Activated naive CD8-positive, alpha-beta T cell treated with anti-CD3 and anti-CD28 coated beads, Interleukin-2, amount 10 ng/mL, durations not matched to agents 7 days and 5 days (primary cell): ENCODE measurements around the gene PERM1. TPM values are rescaled to one million over a fixed set of nuclear protein-coding genes. Genes with fewer than 3 reads are reported as not detected.

Source experiments
- ATAC-seq: fragments of 150-1000 bp; cut with Tn5 transposase; one replicate; pipeline ENCODE4 v1.10.0; 2021; ENCODE audit warnings: low read depth, moderate library complexity
- POLR2A ChIA-PET: fragments of 350-600 bp; sonication (Branson Sonifier 250); formaldehyde crosslinking; loops from one replicate; lab custom pipeline; 2021; ENCODE audit warnings: antibody characterized with exemption; lab: Charles Lee
- DNase-seq: peaks from one replicate; pipeline ENCODE4 v3.0.0; 2021
- H3K27ac Mint-ChIP-seq: one replicate; pipeline ENCODE4 v1.8.0; 2022; ENCODE audit warnings: mild to moderate bottlenecking, mixed read lengths
- H3K27me3 Mint-ChIP-seq: one replicate; pipeline ENCODE4 v1.8.0; 2022; ENCODE audit warnings: mild to moderate bottlenecking, moderate library complexity, mixed read lengths
- H3K36me3 Mint-ChIP-seq: one replicate; pipeline ENCODE4 v1.8.0; 2021; ENCODE audit warnings: mild to moderate bottlenecking, mixed read lengths
- H3K4me1 Mint-ChIP-seq: one replicate; pipeline ENCODE4 v1.8.0; 2021; ENCODE audit warnings: mixed read lengths
- H3K4me3 Mint-ChIP-seq: one replicate; pipeline ENCODE4 v1.8.0; 2022; ENCODE audit warnings: mild to moderate bottlenecking, moderate library complexity, mixed read lengths
- H3K9me3 Mint-ChIP-seq: one replicate; pipeline ENCODE4 v1.8.0; 2021; ENCODE audit warnings: mixed read lengths
- total RNA-seq, 2 experiments: library from RNA; stranded (reverse); gene quantifications; one replicate each; pipeline ENCODE4 v1.2.3, GENCODE V29; 2021

PERM1 gene
- total RNA-seq, 2 experiments from 2014 or later: not detected

DNA sequence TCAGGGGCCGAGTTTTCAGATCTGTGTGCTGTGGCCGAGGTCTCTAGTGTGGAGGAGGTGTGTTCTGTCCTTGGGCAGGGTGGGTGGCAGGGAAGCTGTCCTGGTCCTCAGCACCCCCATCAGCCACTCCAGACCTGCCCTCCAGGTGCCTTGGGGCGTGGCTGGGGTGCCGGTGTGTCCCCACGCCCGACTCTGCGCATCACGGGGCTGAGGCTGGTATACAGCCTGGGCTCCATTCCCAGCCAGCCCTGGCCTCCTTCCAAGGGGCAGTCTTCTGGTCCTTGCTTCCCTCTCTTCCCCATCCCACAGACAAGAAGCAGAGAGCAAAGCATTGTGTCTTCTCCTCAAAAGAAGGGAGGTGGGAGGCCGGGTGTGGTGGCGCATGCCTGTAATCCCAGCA lies 54.1 kb downstream of the PERM1 start:
- Mint-ChIP-seq H3K4me1 (peaks cover 8% of the 10 kb centered on the region), H3K36me3 (no peaks in the 10 kb centered on the region), H3K27me3 (peaks cover 36% of the 10 kb centered on the region), H3K4me3 (no peak overlapping the region), H3K9me3 (no peaks in the 10 kb centered on the region), H3K27ac (no peak overlapping the region)
- ATAC-seq (no peak), DNase-seq (no peak)
- POLR2A ChIA-PET: no interaction called here

DNA sequence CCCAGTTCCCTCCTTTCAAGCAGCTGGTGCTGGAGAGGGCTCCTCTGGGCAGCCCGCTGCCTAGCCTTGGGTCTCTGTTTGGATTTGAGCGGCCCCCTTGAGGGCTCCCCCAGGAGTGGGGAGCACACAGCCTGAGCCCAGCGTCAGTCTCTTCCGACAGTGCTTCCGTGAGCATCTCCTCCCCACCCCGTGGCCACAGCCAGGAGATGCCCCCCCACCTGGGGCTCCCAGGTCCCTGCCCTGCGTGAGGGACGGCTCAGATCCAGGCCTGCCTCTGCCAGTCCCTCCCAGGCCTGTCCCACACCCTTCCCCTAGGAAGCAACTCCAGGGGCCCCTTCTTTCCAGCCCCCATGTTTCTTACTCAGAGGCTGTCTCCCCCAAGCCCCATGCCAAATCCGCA lies 54.7 kb downstream of the PERM1 start:
- DNase-seq: no peak
- no peak for ATAC-seq
- H3K27me3 Mint-ChIP-seq: peaks cover 41% of the 10 kb centered on the region
- H3K4me3 Mint-ChIP-seq: no peak overlapping the region
- H3K27ac Mint-ChIP-seq: no peak overlapping the region
- peaks cover 8% of the 10 kb centered on the region for H3K4me1 Mint-ChIP-seq
- H3K9me3 Mint-ChIP-seq: no peaks in the 10 kb centered on the region
- no peaks in the 10 kb centered on the region for H3K36me3 Mint-ChIP-seq
- POLR2A ChIA-PET: no interaction called here

DNA sequence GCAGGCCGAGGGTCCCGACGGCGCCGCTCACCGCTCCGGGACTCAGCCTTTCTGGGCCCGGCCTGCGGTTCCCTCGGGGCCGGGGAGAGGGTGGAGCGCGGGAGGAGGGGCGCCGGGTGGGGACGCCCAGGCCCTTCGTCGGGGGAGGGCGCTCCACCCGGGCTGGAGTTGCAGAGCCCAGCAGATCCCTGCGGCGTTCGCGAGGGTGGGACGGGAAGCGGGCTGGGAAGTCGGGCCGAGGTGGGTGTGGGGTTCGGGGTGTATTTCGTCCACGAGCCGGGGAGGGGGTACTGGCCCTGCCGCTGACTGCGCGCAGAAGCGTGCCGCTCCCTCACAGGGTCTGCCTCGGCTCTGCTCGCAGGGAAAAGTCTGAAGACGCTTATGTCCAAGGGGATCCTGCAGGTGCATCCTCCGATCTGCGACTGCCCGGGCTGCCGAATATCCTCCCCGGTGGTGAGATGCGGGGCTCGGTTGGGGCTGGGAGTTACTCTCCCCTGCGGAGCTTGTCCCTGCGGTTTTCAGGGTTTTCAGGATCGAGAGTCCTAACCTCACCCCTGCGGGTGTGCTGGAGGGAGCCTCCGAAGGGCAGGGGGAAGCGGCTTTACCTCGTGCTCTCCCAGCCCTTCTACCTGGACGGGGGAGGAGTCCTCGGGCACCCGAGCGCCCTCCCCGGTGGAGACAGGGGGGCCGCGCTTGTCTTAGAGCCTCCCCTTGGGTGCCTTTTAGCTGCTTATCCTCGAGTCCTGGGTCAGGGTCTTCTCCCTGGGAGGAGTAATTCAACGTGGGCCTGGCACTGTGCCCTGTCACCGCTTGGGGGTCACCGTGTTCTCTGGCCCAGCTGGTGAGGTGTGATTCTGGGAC lies 56.1 kb downstream of the PERM1 start:
- Mint-ChIP-seq H3K9me3 (no peaks in the 10 kb centered on the region), H3K27ac (no peak overlapping the region), H3K27me3 (peaks cover 50% of the 10 kb centered on the region), H3K4me1 (peaks cover 8% of the 10 kb centered on the region), H3K4me3 (no peak overlapping the region), H3K36me3 (no peaks in the 10 kb centered on the region)
- DNase-seq (no peak), ATAC-seq (no peak)
- POLR2A ChIA-PET: no interaction called here

Other genes with a start within 250 kb of the PERM1 start
- gene SAMD11, start 58.2 kb downstream of the PERM1 start, total RNA-seq: under 1 TPM in 1 of 2 experiments, not detected in 1; 0.22 TPM
- gene NOC2L, start 22.8 kb downstream of the PERM1 start, total RNA-seq: 10 to 100 TPM; 63.0 to 63.4 TPM
- gene KLHL17, start 21.5 kb downstream of the PERM1 start, total RNA-seq: 10 to 100 TPM; 35.3 to 35.4 TPM
- gene PLEKHN1, start 15.6 kb downstream of the PERM1 start, total RNA-seq: 1 to 10 TPM; 3.0 to 4.8 TPM
- gene HES4, start 18.0 kb upstream of the PERM1 start, total RNA-seq: 1 to 10 TPM in 1 of 2 experiments, under 1 TPM in 1; 0.60 to 1.1 TPM
- 100 to 1,000 TPM; 425 to 457 TPM for gene ISG15, start 31.4 kb upstream of the PERM1 start, total RNA-seq
- gene AGRN, start 38.0 kb upstream of the PERM1 start, total RNA-seq: 10 to 100 TPM; 18.8 to 19.3 TPM
- gene RNF223, start 92.2 kb upstream of the PERM1 start, total RNA-seq: not detected
- gene C1orf159, start 134.0 kb upstream of the PERM1 start, total RNA-seq: 10 to 100 TPM; 22.7 to 23.0 TPM
- not detected for gene TTLL10, start 191.8 kb upstream of the PERM1 start, total RNA-seq
- 10 to 100 TPM; 11.4 to 15.0 TPM for gene TNFRSF18, start 224.5 kb upstream of the PERM1 start, total RNA-seq
- gene TNFRSF4, start 232.1 kb upstream of the PERM1 start, total RNA-seq: 1 to 10 TPM; 2.4 to 3.1 TPM
- gene SDF4, start 249.9 kb upstream of the PERM1 start, total RNA-seq: 100 to 1,000 TPM in 1 of 2 experiments, 10 to 100 TPM in 1; 99.1 to 103 TPM